Breast epithelium (tissue), 3 donors: ENCODE results near the gene LPCAT2.

Source experiments
- CTCF ChIP-seq, 3 donors: fragments of 450-650 bp; IDR thresholded peaks; one replicate each; pipeline ENCODE4 v1.5.1; 2016 to 2017; ENCODE audit warnings: antibody characterized with exemption in 3 of 3, mild to moderate bottlenecking in 3 of 3, moderate library complexity in 3 of 3
- POLR2A ChIP-seq: fragments of 450-650 bp; IDR thresholded peaks from one replicate; pipeline ENCODE4 v1.6.1; 2016; ENCODE audit warnings: antibody characterized with exemption, mild to moderate bottlenecking, moderate library complexity

GRCh38 chr16:55515111-55515510 lies 6.2 kb downstream of the LPCAT2 start:
- TF ChIP-seq POLR2A, result no peak
- TF ChIP-seq CTCF (IDR thresholded peaks at IDR 0.05), result no peak
